H1 (cell line): Measurements from ENCODE around the gene GREM2. TPM values are rescaled to one million over a fixed set of nuclear protein-coding genes. Genes with fewer than 3 reads are reported as not detected.

ENCODE experiments used
- CTCF ChIA-PET: fragments of 300-600 bp; sonication (Branson Sonifier 250); formaldehyde crosslinking; loops from one replicate; lab custom pipeline; 2021; ENCODE audit not compliant: partially characterized antibody; lab: Charles Lee
- POLR2A ChIA-PET: fragments of 300-600 bp; sonication (Branson Sonifier 250); formaldehyde crosslinking; loops from one replicate; lab custom pipeline; 2021; ENCODE audit warnings: inconsistent platforms; ENCODE audit not compliant: partially characterized antibody; lab: Charles Lee
- DNase-seq, 2 experiments: peaks; one replicate each; pipeline versions ENCODE4 v3.0.0 to v3.0.0-alpha.2; 2010 to 2022; ENCODE audit warnings: low spot score in 2 of 2, low read depth in 1 of 2, mixed read lengths in 1 of 2
- FAIRE-seq: peaks from 2 replicates; lab custom pipeline; 2011; peaks lifted over from hg19 to GRCh38; lab: Jason Lieb, UNC
- H2AFZ ChIP-seq: 2 replicates; pipeline ENCODE4 v1.8.1; 2012; ENCODE audit warnings: low read length, inconsistent platforms
- H2AK5ac ChIP-seq: 2 replicates; pipeline ENCODE4 v1.6.1; 2013; ENCODE audit warnings: low read depth, low read length
- H2BK120ac ChIP-seq: replicated peaks from 2 replicates; pipeline ENCODE3; 2013; ENCODE audit warnings: low read depth, low read length, inconsistent platforms
- H2BK12ac ChIP-seq: 2 replicates; pipeline ENCODE4 v1.6.1; 2013; ENCODE audit warnings: low read depth, low read length
- H2BK15ac ChIP-seq: 2 replicates; pipeline ENCODE4 v1.6.1; 2013; ENCODE audit warnings: low read length
- H2BK20ac ChIP-seq: 2 replicates; pipeline ENCODE4 v1.6.1; 2013; ENCODE audit warnings: low read length
- H2BK5ac ChIP-seq: 2 replicates; pipeline ENCODE4 v1.6.1; 2013; ENCODE audit warnings: low read depth, low read length
- H3K14ac ChIP-seq: 2 replicates; pipeline ENCODE4 v1.6.1; 2013; ENCODE audit warnings: inconsistent platforms; ENCODE audit not compliant: insufficient read length
- H3K18ac ChIP-seq: 2 replicates; pipeline ENCODE4 v1.6.1; 2013; ENCODE audit warnings: low read length; ENCODE audit errors: extremely low read depth
- H3K23ac ChIP-seq: 2 replicates; pipeline ENCODE4 v1.6.1; 2013; ENCODE audit warnings: inconsistent platforms; ENCODE audit not compliant: insufficient read length
- H3K23me2 ChIP-seq: 2 replicates; pipeline ENCODE4 v1.6.1; 2013; ENCODE audit warnings: low read depth, low read length
- H3K27ac ChIP-seq: 2 replicates; pipeline ENCODE4 v1.6.1; 2011; ENCODE audit warnings: low read depth, low read length, inconsistent platforms
- H3K27me3 ChIP-seq, 4 experiments: replicated peaks in 1 of 4; 1 replicate in 1 of 4; 2 replicates in 3 of 4; pipeline versions ENCODE4 v1.6.1 to v1.8.1; 2011 to 2013; ENCODE audit warnings: low read length in 3 of 4, mild to moderate bottlenecking in 3 of 4, inconsistent platforms in 2 of 4, mixed read lengths in 2 of 4, moderate library complexity in 1 of 4; ENCODE audit not compliant: control insufficient read depth in 3 of 4, insufficient read depth in 3 of 4; ENCODE audit errors: extremely low read depth in 1 of 4
- H3K36me3 ChIP-seq, 4 experiments: 2 replicates each; pipeline versions ENCODE4 v1.6.1 to v1.8.1; 2011 to 2013; ENCODE audit warnings: mild to moderate bottlenecking in 4 of 4, low read length in 3 of 4, moderate library complexity in 2 of 4, control low read depth in 1 of 4, inconsistent platforms in 1 of 4; ENCODE audit not compliant: insufficient read depth in 4 of 4, control insufficient read depth in 2 of 4
- H3K4ac ChIP-seq: replicated peaks from 2 replicates; pipeline ENCODE3; 2013; ENCODE audit warnings: low read length, low read depth, mixed read lengths, inconsistent platforms; ENCODE audit not compliant: insufficient read length
- H3K4me1 ChIP-seq, 4 experiments: replicated peaks in 1 of 4; 1 replicate in 1 of 4; 2 replicates in 3 of 4; pipeline versions ENCODE4 v1.6.1 to v1.8.1; 2011 to 2013; ENCODE audit warnings: low read length in 3 of 4, inconsistent platforms in 2 of 4, mixed read lengths in 1 of 4; ENCODE audit not compliant: insufficient read depth in 4 of 4, control insufficient read depth in 3 of 4
- H3K4me2 ChIP-seq, 2 experiments: 2 replicates each; pipeline versions ENCODE4 v1.6.1 to v1.8.1; 2011 to 2013; ENCODE audit warnings: low read depth in 2 of 2, low read length in 2 of 2, control low read depth in 1 of 2, inconsistent platforms in 1 of 2, mild to moderate bottlenecking in 1 of 2; ENCODE audit not compliant: insufficient read depth in 1 of 2
- H3K4me3 ChIP-seq, 4 experiments: fragments of 200-600, 300-600 bp in 1 of 4; sonication (generic), shearing (Covaris generic), sonication (Bioruptor Twin) in 1 of 4; 2 replicates each; pipeline versions ENCODE4 v1.5.1 to v1.8.1; 2011 to 2016; ENCODE audit warnings: low read length in 4 of 4, low read depth in 3 of 4, control low read depth in 2 of 4, inconsistent platforms in 2 of 4, mild to moderate bottlenecking in 2 of 4, mixed read lengths in 1 of 4, moderate library complexity in 1 of 4; ENCODE audit not compliant: insufficient read depth in 2 of 4; ENCODE audit errors: extremely low read depth in 1 of 4
- H3K56ac ChIP-seq: replicated peaks from 2 replicates; pipeline ENCODE3; 2013; ENCODE audit warnings: low read depth, mild to moderate bottlenecking, mixed read lengths, low read length, inconsistent platforms; ENCODE audit not compliant: insufficient read length
- H3K79me1 ChIP-seq: 2 replicates; pipeline ENCODE4 v1.6.1; 2013; ENCODE audit warnings: low read depth, low read length, control low read depth
- H3K79me2 ChIP-seq, 2 experiments: 2 replicates each; pipeline versions ENCODE4 v1.6.1 to v1.8.1; 2012 to 2013; ENCODE audit warnings: low read length in 2 of 2, mild to moderate bottlenecking in 2 of 2, inconsistent platforms in 1 of 2; ENCODE audit not compliant: insufficient read depth in 2 of 2, control insufficient read depth in 1 of 2
- H3K9ac ChIP-seq, 4 experiments: replicated peaks in 1 of 4; 1 replicate in 1 of 4; 2 replicates in 3 of 4; pipeline versions ENCODE4 v1.6.1 to v1.8.1; 2011 to 2013; ENCODE audit warnings: low read depth in 3 of 4, low read length in 3 of 4, control low read depth in 2 of 4, mild to moderate bottlenecking in 2 of 4, moderate library complexity in 2 of 4, inconsistent platforms in 1 of 4; ENCODE audit errors: extremely low read depth in 1 of 4
- H3K9me3 ChIP-seq, 2 experiments: 2 replicates each; pipeline versions ENCODE4 v1.6.1 to v1.8.1; 2012 to 2013; ENCODE audit warnings: mild to moderate bottlenecking in 2 of 2, moderate library complexity in 2 of 2, control low read depth in 1 of 2, inconsistent platforms in 1 of 2, low read depth in 1 of 2, low read length in 1 of 2, mixed read lengths in 1 of 2; ENCODE audit not compliant: insufficient read depth in 2 of 2
- H4K20me1 ChIP-seq, 2 experiments: replicated peaks in 1 of 2; 2 replicates each; pipeline versions ENCODE3 to v1.8.1; 2011 to 2013; ENCODE audit warnings: inconsistent platforms in 2 of 2, low read length in 2 of 2, mild to moderate bottlenecking in 1 of 2; ENCODE audit not compliant: insufficient read depth in 2 of 2, control insufficient read depth in 1 of 2
- H4K5ac ChIP-seq: 2 replicates; pipeline ENCODE4 v1.6.1; 2013; ENCODE audit warnings: low read length, low read depth, mixed read lengths, inconsistent platforms; ENCODE audit not compliant: insufficient read length
- H4K8ac ChIP-seq: 2 replicates; pipeline ENCODE4 v1.8.0; 2013; ENCODE audit warnings: mild to moderate bottlenecking, moderate library complexity, low read length, inconsistent platforms; ENCODE audit not compliant: insufficient read depth; ENCODE audit errors: extremely low read depth
- H4K91ac ChIP-seq: replicated peaks from 2 replicates; pipeline ENCODE3; 2013; ENCODE audit warnings: low read length, mixed read lengths, inconsistent platforms; ENCODE audit not compliant: insufficient read length
- ASH2L ChIP-seq: fragments of 200-600, 300-600 bp; sonication (generic); IDR thresholded peaks from one replicate; pipeline ENCODE4 v1.7.1; 2017; ENCODE audit warnings: low read length
- BACH1 ChIP-seq: IDR thresholded peaks from 2 replicates; pipeline ENCODE4 v1.6.1; 2012; ENCODE audit warnings: low read length, improper control_type of control experiment
- BCL11A ChIP-seq, 2 experiments: IDR thresholded peaks; one replicate each; pipeline ENCODE4 v1.6.1; 2011; ENCODE audit warnings: low read depth in 2 of 2, low read length in 2 of 2, mild to moderate bottlenecking in 2 of 2
- CREB1 ChIP-seq: IDR thresholded peaks from 2 replicates; pipeline ENCODE4 v1.6.1; 2012; ENCODE audit warnings: inconsistent platforms
- EGR1 ChIP-seq: IDR thresholded peaks from 2 replicates; pipeline ENCODE4 v1.6.1; 2011; ENCODE audit warnings: low read depth, low read length, borderline replicate concordance
- JUND ChIP-seq: IDR thresholded peaks from 2 replicates; pipeline ENCODE4 v1.6.1; 2011; ENCODE audit warnings: mild to moderate bottlenecking, improper control_type of control experiment, low read length
- KDM4A ChIP-seq: IDR thresholded peaks from one replicate; pipeline ENCODE4 v1.7.1; 2012; ENCODE audit warnings: low read depth, mild to moderate bottlenecking, moderate library complexity, low read length, inconsistent platforms; ENCODE audit not compliant: severe bottlenecking
- KDM5A ChIP-seq: fragments of 200-600 bp; IDR thresholded peaks from 2 replicates; pipeline ENCODE4 v1.7.1; 2012; ENCODE audit warnings: mild to moderate bottlenecking, low read length, inconsistent platforms, mixed read lengths
- PHF8 ChIP-seq: fragments of 200-600 bp; sonication (generic); conservative IDR thresholded peaks from 2 replicates; pipeline ENCODE4 v1.7.1; 2012; ENCODE audit warnings: low read depth, mild to moderate bottlenecking, inconsistent platforms, low read length, moderate library complexity
- RAD21 ChIP-seq, 2 experiments: IDR thresholded peaks in 1 of 2; conservative IDR thresholded peaks in 1 of 2; 2 replicates each; pipeline ENCODE4 v1.6.1; 2011; ENCODE audit warnings: low read depth in 2 of 2, low read length in 2 of 2, improper control_type of control experiment in 1 of 2, inconsistent platforms in 1 of 2, mild to moderate bottlenecking in 1 of 2, moderate library complexity in 1 of 2
- SUZ12 ChIP-seq: fragments of 200-600 bp; sonication (generic); IDR thresholded peaks from 2 replicates; pipeline ENCODE4 v1.6.1; 2012; ENCODE audit warnings: mild to moderate bottlenecking, inconsistent platforms, low read length, moderate library complexity, mixed read lengths
- TBP ChIP-seq: IDR thresholded peaks from 2 replicates; pipeline ENCODE4 v1.6.1; 2011; ENCODE audit warnings: low read depth, low read length, improper control_type of control experiment
- WGBS, 2 experiments: shearing (Covaris generic) in 1 of 2; methylation state at CpG; one replicate each; pipeline versions ENCODE4 v1.1.6 to v1.1.7; 2013 to 2015; ENCODE audit warnings: low lambda C conversion rate in 2 of 2, mixed read lengths in 2 of 2, inconsistent platforms in 1 of 2, low coverage in 1 of 2, missing lambda C conversion rate in 1 of 2; ENCODE audit not compliant: insufficient replicate concordance in 2 of 2, insufficient coverage in 1 of 2, insufficient read length in 1 of 2; ENCODE audit errors: extremely low coverage in 1 of 2, missing lambda C conversion rate in 1 of 2; 5-methylcytosine and 5-hydroxymethylcytosine counted together
- polyA plus RNA-seq, 7 experiments: library from polyadenylated mRNA; depleted of rRNA in 3 of 7; stranded (reverse) in 5 of 7; unstranded in 2 of 7; fragments of >200 nt in 5 of 7; fragments of 200-250 nt in 2 of 7; gene quantifications; 1 replicate in 5 of 7; 2 replicates in 1 of 7; 4 replicates in 1 of 7; pipeline versions ENCODE4 v1.2.1 to v1.2.3, GENCODE V29; 2011 to 2013; ENCODE audit warnings: missing spikeins in 2 of 7, mixed read lengths in 2 of 7
- total RNA-seq: library from RNA; stranded (reverse); fragmentation: NEBNext Ultra II Directional; extraction: Animal tissue kit (Norgen Biotek cat#: 25700); gene quantifications from 2 replicates; pipeline ENCODE4 v1.2.1, GENCODE V29; 2021
- TF ChIP-seq, protein P1 (sequence below): IDR thresholded peaks from 2 replicates; pipeline ENCODE4 v1.6.1; 2011; ENCODE audit warnings: low read depth, mild to moderate bottlenecking, low read length; ENCODE audit not compliant: insufficient read depth

Gene GREM2
- total and polyA plus RNA-seq, 2 of the 8 experiments (the other 6 are each of a cell fraction or from before 2014, with no cell fraction given): 0.05 TPM; not detected in 1

DNA sequence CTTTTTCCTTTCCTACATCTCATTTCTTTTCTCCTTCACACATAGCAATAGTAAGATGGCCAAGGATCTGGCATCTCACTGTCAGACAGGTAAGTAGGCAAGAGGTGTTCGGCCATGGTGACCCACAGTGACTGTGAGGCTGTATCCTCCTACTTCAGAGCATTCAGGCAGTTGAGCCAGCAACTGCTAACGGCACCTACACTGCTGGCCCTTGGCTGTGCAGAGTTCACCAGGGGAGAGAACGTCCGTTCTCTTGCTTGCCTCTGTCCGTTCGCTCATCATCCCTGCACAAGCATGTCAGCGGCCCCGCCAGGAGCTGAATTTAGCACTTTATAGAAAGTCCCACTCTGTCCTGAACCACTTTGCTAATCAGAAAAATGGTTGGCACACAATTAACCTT, 113.6 kb downstream of the GREM2 start:
- Histone ChIP-seq H4K20me1 (no peaks in the 10 kb centered on the region), H3K56ac (no peak overlapping the region), H2BK120ac (no peak overlapping the region), H3K4me3 (no peak overlapping the region), H2BK15ac (no peak overlapping the region), H3K9me3 (no peaks in the 10 kb centered on the region), H3K18ac (no peak overlapping the region), H2BK12ac (0 out of 2 replicates have a peak overlapping the region, but pooled peaks have one; percentile 40), H3K4me2 (no peak overlapping the region), H2BK20ac (no peak overlapping the region), H3K23me2 (no peaks in the 10 kb centered on the region), H2AK5ac (no peak overlapping the region), H3K9ac (no peak overlapping the region), H3K36me3 (no peaks in the 10 kb centered on the region), H3K27ac (no peak overlapping the region), H3K79me2 (no peaks in the 10 kb centered on the region), H2AFZ (no peak overlapping the region), H4K5ac (no peak overlapping the region), H3K4me1 (no peaks in the 10 kb centered on the region; a peak in 1 of 7 replicates), H4K91ac (no peak overlapping the region), H3K23ac (no peak overlapping the region), H3K14ac (no peak overlapping the region), H4K8ac (no peak overlapping the region), H3K27me3 (peaks cover 0 to 2% (median 0%) of the 10 kb centered on the region in 4 experiments; a peak in 1 of 7 replicates), H3K4ac (no peak overlapping the region), H3K79me1 (no peaks in the 10 kb centered on the region), H2BK5ac (no peak overlapping the region)
- DNase-seq (no peak), FAIRE-seq (no peak)
- WGBS, 2 experiments: 92% methylated on average over 8 of the region's 8 CpGs; no CpG with 5 or more reads in 1 of the 2 experiments
- CTCF ChIA-PET: interaction anchor here (0.6 to 1.2 kb wide), 2 partner anchors 40 to 110 kb away, joined by 4 read pairs; no protein-coding TSS in a partner anchor
- POLR2A ChIA-PET: no interaction called here
- TF ChIP-seq KDM5A (no peak), CREB1 (no peak), PHF8 (no peak), JUND (no peak), BACH1 (no peak), ASH2L (no peak), SUZ12 (no peak), EGR1 (no peak), RAD21 (IDR thresholded peaks at IDR 0.05 in 1 of 2, conservative IDR thresholded peaks at IDR 0.05 in 1 of 2; ENCODE audit: low read depth in 2 of 2, low read length in 2 of 2) (no peak), TBP (no peak), BCL11A (IDR thresholded peaks at IDR 0.05; ENCODE audit: low read depth in 2 of 2, low read length in 2 of 2) (no peak), KDM4A (no peak)
- TF ChIP-seq, protein P1, sequence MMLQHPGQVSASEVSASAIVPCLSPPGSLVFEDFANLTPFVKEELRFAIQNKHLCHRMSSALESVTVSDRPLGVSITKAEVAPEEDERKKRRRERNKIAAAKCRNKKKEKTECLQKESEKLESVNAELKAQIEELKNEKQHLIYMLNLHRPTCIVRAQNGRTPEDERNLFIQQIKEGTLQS: no peak
